GM15510 (cell line): ENCODE data around the gene GRIN2C.

ENCODE experiments used
- POLR2A ChIP-seq: IDR thresholded peaks from 3 replicates; pipeline ENCODE4 v1.6.1; 2011; ENCODE audit warnings: borderline replicate concordance; ENCODE audit not compliant: insufficient read length; ENCODE audit errors: extremely low read depth

The GRIN2C gene

DNA sequence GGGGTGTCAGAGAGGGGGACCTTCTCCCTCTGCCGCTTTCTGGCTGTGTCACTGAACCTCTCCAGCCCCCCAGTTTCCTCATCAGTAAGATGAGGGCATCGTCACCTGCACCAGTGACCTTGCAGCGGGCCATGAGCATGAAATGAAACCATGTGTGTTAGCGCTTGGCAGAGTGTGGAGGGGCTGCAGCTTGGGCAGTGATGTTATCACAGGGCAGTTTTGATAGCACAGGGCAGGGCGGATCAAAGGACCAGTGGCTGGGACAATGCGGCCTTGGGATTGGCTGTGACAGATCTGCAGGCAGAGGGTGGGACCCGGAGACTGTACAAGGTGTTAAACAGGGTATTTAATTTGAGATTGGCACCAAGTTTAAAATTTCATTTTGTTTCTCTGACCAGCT, 44.6 kb downstream of the GRIN2C start:
- no peak for TF ChIP-seq POLR2A

DNA sequence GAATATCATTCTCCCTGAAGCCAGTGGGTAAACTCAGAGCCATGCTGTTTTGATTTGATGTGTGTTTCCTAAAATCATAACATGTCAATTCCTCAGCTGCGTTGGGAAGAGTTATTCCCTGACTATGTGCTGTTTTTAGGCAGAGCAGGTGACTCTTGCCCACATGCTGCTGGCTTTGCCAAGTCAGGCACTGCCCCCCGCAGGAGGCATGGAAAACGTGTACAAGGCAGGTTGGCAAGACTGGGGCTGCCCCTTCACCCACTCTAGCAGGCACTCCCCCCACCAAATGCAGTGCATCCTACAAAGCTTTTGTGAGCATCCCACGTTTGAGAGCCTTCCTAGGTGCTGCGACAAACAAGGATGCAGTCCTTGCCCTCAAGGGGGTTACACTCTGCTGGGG, 45.2 kb downstream of the GRIN2C start:
- no peak for TF ChIP-seq POLR2A

DNA sequence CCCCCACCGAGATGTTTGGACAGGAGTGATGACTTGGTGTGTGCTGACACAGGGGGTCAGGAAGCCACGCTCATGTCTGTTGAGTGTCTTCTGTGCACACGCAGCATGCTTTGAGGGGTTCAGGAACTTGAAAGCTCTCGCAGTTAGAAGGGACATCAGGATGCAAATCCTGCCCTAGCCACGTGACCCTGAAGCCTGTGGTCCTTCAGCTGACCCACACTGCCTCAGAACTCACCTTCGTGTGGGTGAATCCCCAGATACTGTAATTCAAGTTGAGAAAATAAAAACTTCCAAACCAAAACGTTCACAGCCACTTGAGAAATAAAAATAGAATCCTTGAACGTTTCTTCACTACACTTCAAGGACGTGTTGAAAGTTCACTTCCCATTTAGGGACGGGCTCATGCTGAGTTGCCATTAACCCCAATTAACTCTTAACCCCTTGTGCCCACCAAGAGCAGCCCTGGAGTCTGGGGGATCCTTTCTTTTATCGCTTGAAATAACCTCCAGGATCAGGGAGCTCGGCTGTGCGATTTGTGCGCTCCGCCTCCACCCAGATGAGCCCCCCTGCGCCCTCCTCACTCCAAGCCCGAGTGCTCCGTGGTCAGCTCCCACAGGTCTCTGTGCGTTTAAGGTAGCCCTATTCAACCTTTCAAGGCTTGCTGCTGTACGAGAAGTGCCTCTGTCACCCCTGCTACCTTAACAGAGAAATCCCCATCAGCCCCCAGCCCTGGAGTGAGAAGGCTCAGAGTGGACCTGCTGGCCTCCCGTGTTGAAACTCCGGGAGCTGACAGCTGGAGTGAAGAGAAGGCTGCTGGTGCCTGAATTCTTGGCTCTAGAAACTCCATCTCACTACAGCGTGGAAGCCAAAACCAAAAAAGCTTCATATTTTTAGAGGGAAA, 47.3 kb downstream of the GRIN2C start:
- TF ChIP-seq POLR2A, result no peak

DNA sequence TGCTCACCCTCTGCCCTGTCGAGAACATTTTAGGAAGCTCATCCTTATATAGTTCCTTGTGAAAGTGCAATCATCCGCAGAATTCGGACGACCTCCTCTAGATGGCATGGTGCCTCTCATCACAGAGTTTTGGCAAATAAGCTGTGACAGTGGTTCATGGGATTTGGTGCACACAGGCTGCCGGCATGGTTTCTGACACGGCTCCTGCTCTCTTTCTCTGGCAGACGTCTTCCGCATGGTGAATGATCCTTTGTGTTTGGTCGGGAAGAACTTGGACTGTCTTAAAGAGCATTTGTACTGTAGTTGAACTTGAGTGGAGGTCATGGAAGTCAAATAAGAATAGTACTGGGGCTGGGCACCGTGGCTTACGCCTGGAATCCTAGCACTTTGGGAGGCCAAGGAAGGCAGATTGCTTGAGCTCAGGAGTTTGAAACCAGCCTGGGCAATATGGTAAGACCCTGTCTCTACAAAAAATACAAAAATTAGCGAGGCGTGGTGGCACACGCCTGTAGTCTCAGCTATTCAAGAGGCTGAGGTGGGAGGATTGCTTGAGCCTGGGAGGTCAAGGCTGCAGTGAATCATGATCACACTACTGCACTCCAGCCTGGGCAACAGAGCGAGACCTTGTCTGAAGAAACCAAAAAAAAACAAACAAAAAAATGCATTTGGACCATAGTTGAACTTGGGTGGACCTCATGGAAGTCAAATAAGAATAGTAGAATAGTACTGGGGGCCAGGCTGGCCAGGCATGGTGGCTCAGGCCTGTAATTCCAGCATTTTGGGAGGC, 48.8 kb downstream of the GRIN2C start:
- no peak for TF ChIP-seq POLR2A

DNA sequence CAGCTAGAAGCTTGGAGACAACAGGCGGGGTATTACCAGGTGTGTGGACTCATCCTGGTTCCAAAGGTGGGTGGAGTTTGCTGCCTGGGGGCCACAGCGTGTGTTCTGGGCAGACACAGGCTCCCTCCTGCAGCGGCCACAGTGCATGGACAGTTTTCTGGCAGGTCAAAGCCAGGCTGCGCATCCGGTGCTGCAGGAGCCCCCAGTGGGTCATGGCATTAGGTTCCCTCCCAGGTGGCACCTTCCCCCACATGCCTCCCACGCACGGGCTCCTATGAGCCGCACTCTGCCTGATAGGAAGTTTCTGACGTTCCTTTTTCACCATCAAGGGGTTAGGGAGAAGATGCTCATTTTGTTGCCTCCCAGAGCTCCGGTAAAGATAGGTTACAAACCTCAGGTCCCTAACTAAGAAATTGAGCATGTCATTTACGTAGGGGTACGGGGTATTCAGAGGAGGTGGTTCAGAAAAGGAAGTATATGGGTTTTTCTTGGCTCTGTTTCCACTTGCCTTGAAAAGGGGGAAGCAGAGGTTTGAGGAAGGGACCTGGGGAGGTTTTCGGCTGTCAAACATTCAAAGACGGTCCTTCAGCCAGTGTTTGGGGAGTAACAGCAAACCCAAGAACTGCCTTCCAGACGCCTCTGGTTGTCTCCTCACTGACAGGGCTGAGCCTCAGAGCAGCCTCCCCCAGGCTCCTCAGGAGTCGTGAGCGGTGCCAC, 50.8 kb downstream of the GRIN2C start:
- TF ChIP-seq POLR2A, result no peak

DNA sequence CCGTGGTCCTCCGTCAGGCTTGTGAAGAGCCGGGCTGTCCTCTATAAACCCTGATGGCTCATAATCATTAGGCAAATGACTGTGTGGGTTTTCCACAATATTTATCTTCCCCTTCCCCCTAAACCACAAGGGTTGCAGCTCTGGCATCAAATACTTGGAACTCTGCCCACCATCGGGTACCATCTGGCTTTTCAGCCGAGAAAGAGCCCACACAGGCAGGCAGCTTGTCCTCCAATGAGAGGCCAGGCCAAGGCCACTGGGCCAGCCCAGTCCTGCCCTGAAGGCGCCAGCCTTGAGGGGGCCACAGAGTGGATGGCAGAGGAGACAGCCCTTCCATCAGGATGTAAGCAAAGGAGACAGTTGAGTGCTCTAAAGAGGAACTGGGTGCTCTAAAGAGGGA, 51.8 kb downstream of the GRIN2C start:
- TF ChIP-seq POLR2A, result no peak

DNA sequence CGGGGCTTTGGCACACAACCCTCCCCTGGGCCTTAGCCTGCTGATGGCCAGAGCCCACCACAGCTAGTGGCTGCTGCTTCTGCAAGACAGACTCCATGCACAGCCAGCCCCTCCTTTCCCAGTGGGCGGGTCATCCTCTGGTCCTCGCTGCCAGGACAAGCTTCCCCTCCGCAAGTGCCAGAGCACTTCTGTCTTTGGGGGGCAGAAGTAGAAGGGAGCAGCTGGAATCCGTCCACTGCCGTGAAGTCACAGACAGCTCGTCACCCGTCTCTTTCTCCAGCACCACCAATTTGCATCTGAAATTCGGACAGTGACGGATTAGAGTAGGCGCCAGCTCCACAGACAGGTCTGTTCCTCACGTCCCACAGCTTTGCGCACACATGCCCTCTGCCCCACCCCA, 52.2 kb downstream of the GRIN2C start:
- no peak for TF ChIP-seq POLR2A

DNA sequence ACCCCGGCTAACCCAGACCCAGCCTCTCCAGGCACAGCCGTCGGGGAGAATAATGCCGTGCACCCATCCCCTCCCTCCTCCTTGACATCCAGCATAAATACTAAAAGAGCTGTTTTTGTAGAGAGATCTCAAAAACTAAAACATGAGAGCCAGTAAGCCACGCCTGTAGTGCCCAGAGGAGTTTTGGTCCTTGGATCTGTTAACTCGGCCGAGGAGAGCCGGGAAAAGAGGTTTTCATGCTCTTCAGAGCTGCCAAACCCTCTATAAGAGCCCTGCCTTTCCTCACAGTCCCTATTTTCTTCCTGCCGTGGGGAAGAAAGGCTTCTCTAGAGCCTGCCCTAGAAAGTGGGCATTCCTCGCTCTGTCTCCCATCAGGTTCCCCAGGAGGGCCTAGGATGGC, 53.4 kb downstream of the GRIN2C start:
- no peak for TF ChIP-seq POLR2A

DNA sequence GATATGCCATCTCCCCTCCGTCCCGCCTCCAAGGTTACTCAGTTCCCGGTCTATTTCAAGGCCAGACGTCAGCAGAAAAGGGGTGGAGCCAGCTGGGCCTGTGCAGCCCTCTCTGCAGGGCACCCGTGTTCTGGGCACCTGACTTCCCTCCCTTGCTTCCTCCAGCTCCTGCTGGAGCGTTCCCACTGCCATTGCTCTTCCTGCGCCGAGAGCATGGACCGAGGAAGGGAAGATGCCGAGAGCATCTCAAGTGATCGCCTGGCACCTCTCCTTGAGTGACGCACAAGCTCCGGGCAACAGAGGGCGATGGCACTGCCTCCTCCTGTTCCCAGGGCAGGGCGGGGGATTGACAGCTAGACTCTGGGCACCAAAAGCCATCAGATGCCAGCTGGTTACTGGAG, 54.1 kb downstream of the GRIN2C start:
- no peak for TF ChIP-seq POLR2A

DNA sequence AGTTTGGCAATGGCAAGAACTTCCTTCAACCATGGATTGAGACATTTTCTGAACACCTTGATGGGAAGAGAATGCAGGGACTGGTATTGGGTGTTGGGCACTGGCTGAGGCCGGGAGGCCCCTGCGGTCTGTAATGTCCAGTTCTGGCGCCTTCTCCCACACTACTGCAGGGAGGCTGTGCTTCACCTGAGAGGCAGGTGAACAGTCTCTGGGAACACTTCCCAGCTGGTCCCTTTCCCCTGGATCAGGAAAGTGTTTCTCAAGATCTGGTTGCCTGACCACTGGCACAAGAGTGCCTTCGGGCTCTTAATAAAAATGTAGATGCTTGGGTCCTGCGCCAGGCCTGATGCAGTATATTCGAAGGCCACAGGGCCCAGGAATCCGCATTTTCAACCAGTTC, 55.0 kb downstream of the GRIN2C start:
- no peak for TF ChIP-seq POLR2A

DNA sequence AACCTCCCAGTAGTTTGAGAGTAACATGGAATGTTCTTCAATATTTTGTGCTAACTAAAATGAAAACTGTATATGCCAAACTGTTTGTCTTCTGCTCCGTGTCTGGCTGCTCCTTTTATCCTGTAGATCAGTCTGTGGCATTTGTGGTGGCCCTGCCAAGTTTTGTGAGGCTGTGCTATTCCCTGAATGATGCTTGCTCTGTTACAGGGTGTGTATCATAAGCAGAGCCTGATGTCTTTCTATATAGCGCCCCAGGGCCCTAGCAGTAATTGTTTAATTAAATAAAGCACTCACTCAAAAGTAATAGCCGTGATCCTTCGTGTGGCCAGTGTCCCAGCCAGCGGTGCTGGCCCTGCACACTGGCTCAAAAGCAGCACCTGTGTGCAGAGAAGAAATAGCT, 55.7 kb downstream of the GRIN2C start:
- no peak for TF ChIP-seq POLR2A

DNA sequence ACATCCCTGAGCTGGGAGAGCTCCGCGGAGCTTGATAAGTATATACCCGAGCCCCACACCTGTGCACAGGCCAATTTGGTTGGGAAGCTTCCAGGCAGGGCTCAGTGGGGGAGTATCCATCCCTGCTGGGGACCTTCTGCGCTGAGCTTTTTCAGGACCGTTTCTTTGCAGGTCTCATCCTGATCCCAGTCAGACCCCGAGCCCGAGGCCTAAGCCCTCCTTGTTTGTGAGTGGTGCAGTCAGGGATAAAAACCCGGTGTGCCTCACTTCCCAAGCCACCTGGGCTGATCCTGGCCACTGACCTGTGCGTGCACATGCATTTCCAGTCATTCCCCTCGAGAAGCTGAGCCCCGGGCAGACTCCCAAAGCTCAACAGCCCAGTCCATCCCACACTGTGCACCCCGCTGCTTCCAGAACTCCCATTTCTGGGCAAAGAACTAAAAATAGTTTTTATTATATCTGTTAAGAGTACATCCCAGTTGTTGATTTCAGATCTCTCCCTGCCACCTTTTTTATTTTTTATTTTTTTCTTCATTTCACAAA, 56.2 kb downstream of the GRIN2C start:
- TF ChIP-seq POLR2A, result no peak

DNA sequence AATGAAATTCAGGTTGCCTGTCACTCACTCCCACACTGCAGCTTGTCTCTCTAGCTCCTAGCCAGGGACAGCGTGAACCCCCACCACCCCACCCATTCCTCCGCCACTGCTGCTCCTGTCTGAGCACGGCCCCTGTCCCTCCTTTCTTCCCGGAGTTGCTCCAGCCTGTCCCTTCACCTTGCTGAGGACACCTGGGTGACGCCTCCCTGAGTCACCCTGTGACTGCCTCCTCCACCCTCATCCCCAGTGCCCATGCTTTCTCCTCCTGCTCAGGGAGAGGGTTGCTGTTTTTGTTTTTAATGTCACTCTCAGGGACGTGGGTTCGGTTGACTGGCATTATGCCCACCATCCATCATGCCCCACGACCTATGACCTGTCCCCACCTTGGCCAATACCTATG, 57.8 kb downstream of the GRIN2C start:
- no peak for TF ChIP-seq POLR2A

DNA sequence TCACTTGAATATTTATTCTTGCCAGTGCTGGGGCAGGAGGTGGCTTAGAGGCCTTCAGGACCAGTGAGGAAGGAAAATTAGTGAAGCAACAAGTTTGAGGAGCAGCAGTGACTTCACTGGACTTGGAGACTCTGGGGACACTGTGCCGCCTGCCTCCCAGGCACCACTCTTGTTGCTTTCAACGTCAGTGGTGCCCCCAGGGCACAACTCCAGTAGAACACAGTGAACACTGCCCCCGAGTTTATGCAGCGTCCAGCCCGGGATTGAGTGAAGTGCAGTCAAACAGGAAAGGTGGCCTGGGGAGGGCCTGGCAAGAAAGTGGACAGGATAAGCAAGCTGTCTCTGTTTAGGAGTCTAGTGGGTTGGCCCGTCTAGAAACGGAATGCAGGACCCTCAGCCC, 59.2 kb downstream of the GRIN2C start:
- TF ChIP-seq POLR2A, result no peak

DNA sequence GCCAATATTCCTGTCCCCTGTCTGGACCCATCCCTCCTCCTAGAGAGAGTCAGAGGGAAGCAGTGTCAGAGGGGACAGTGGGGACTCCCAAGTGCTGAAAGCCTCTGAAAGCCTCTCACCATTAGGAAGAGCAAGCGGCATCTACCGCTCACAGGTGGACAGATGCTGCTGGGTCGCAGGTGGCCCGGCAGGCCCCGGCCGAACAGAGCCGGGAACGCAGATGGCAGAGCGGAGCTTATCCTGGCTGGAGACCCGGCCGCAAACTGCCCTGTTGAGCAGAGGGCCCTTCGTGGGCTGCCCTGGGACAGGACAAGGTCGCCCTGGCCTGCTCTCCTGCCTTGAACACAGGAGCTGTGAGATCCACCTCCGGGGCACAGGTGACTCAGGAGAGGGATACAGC, 60.6 kb downstream of the GRIN2C start:
- TF ChIP-seq POLR2A, result no peak
